HG03457 (cell line): ENCODE results near the gene NACC2.
"Not testable (repeated sequence)": the region's sequence is repeated elsewhere in the genome, so short reads cannot be mapped to it uniquely, and the experiment has no call there.

Source experiments
- ATAC-seq: cut with Tn5 transposase; IDR thresholded peaks from one replicate; pipeline ENCODE4 v1.9.1; 2021; ENCODE audit warnings: moderate number of reproducible peaks; ENCODE audit not compliant: unreplicated experiment

NACC2 gene

GRCh38 chr9:136048560-136049411 lies 46.3 kb downstream of the NACC2 start:
- ATAC-seq: no peak

GRCh38 chr9:136047775-136048559 lies 47.1 kb downstream of the NACC2 start:
- no peak for ATAC-seq

GRCh38 chr9:136047076-136047774 lies 47.9 kb downstream of the NACC2 start:
- ATAC-seq: no peak

- no peak for ATAC-seq
Measured at GRCh38 chr9:136046554-136046920, 48.6 kb downstream of the NACC2 start.

GRCh38 chr9:136045595-136046553 lies 49.2 kb downstream of the NACC2 start:
- no peak for ATAC-seq

GRCh38 chr9:136044971-136045594 lies 50.0 kb downstream of the NACC2 start:
- no peak for ATAC-seq

GRCh38 chr9:136044207-136044970 lies 50.7 kb downstream of the NACC2 start:
- ATAC-seq: no peak

GRCh38 chr9:136043441-136043991 lies 51.6 kb downstream of the NACC2 start:
- no peak for ATAC-seq

- no peak for ATAC-seq
Measured at GRCh38 chr9:136042541-136042940, 52.5 kb downstream of the NACC2 start.

GRCh38 chr9:136040848-136041247 lies 54.2 kb downstream of the NACC2 start:
- ATAC-seq: not testable (repeated sequence)

GRCh38 chr9:136039488-136039887 lies 55.6 kb downstream of the NACC2 start:
- ATAC-seq: no peak

- no peak for ATAC-seq
Measured at GRCh38 chr9:136036848-136037247, 58.2 kb downstream of the NACC2 start.

GRCh38 chr9:136036050-136036449 lies 59.0 kb downstream of the NACC2 start:
- no peak for ATAC-seq

- ATAC-seq: no peak
Measured at GRCh38 chr9:136031741-136032730, 63.1 kb downstream of the NACC2 start.

- ATAC-seq: no peak
Measured at GRCh38 chr9:136031094-136031493, 64.0 kb downstream of the NACC2 start.

GRCh38 chr9:136029556-136029955 lies 65.5 kb downstream of the NACC2 start:
- ATAC-seq: no peak

- no peak for ATAC-seq
Measured at GRCh38 chr9:136028760-136029470, 66.2 kb downstream of the NACC2 start.
